ENCODE results near the gene DMRTA1.

DNA sequence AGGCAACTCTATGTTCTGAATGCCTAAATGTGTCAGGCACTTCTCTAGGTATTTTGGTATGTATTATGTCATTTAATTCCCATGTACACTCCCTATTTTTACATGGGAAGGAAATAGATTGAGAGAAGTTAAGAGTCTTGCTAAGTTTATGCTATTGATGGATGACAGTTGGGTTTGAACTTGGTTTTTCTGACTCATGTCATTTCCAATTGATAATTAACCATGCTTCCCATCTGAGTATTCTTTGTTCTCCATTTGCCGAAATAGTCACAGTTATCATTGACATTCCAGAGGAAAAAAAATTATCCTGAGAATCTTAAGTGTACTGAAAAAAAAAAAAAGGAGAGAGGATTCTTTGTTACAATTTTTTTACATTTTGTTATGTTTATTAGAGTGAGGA, 23.1 kb upstream of the DMRTA1 start:
- TF ChIP-seq, protein P1, sequence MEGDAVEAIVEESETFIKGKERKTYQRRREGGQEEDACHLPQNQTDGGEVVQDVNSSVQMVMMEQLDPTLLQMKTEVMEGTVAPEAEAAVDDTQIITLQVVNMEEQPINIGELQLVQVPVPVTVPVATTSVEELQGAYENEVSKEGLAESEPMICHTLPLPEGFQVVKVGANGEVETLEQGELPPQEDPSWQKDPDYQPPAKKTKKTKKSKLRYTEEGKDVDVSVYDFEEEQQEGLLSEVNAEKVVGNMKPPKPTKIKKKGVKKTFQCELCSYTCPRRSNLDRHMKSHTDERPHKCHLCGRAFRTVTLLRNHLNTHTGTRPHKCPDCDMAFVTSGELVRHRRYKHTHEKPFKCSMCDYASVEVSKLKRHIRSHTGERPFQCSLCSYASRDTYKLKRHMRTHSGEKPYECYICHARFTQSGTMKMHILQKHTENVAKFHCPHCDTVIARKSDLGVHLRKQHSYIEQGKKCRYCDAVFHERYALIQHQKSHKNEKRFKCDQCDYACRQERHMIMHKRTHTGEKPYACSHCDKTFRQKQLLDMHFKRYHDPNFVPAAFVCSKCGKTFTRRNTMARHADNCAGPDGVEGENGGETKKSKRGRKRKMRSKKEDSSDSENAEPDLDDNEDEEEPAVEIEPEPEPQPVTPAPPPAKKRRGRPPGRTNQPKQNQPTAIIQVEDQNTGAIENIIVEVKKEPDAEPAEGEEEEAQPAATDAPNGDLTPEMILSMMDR (IDR thresholded peaks at IDR 0.05), result no peak
- TF ChIP-seq POLR2A (IDR thresholded peaks at IDR 0.05), result no peak

Data from testis (tissue), 2 donors.